ENCODE results near the gene ALKBH3. TPM values are rescaled to one million over a fixed set of nuclear protein-coding genes. Genes with fewer than 3 reads are reported as not detected.

Gene ALKBH3
- total RNA-seq, 1 experiment from 2014 or later: 36.7 TPM

DNA sequence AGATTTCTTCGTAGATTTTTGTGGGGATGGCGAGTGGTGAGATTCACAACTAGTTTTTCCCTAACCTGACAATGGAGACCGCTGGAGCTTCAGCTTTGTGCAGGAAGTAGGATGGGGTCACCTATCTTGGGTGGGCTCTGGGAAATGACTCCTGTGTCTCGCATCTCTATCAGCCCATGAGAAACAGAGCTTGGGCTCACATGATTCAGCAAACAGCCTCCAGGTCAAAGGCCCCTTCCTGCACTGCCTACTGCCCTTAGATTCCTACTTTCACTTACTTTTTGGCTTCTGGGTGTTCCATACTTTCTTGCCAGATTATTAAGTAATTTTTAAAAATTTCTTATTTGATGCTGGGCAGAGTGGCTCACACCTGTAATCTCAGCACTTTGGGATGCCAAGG is 88.1 kb downstream of the ALKBH3 start:
- Histone ChIP-seq H3K79me2 (ENCODE audit: insufficient read depth, low read length) (no peaks in the 10 kb centered on the region), H3K4me1 (ENCODE audit: control insufficient read depth in 1 of 2, insufficient read depth in 2 of 2, low read length in 2 of 2) (no peaks in the 10 kb centered on the region), H3K27ac (ENCODE audit: low read depth, low read length) (no peak overlapping the region), H3K36me3 (ENCODE audit: control insufficient read depth in 1 of 2, insufficient read depth in 2 of 2, low read length in 2 of 2) (no peaks in the 10 kb centered on the region), H3K9me2 (ENCODE audit: insufficient read depth) (no peaks in the 10 kb centered on the region), H3K4me3 (replicated peaks in 1 of 2; ENCODE audit: low read depth in 1 of 2, low read length in 2 of 2) (no peak overlapping the region), H3K4me2 (ENCODE audit: low read length) (no peak overlapping the region), H3K9me3 (ENCODE audit: control insufficient read depth in 1 of 2, insufficient read depth in 1 of 2, low read depth in 1 of 2, low read length in 2 of 2) (no peaks in the 10 kb centered on the region), H4K20me1 (ENCODE audit: insufficient read depth) (no peaks in the 10 kb centered on the region), H3K27me3 (ENCODE audit: insufficient read depth, low read length) (no peaks in the 10 kb centered on the region), H3K9ac (ENCODE audit: low read length) (no peak overlapping the region), H2AFZ (ENCODE audit: low read depth, low read length, poor library complexity, severe bottlenecking) (no peak overlapping the region)
- ATAC-seq (no peak), DNase-seq (ENCODE audit: low read depth, low spot score) (no peak)
- intact Hi-C loops (cut with micrococcal nuclease): no loop called here
- no TSS peak for BruUV-seq (replicated peaks)
- ChIA-PET POLR2A (no interaction called here), RAD21 (ENCODE audit: low non-redundant PET in 1 of 2, low total read pairs in 2 of 2, uncharacterized antibody in 2 of 2, unreplicated experiment in 2 of 2) (no interaction called here), CTCF (no interaction called here)
- TF ChIP-seq JUND (IDR thresholded peaks at IDR 0.05) (no peak), EZH2 (IDR thresholded peaks at IDR 0.05) (no peak), YY1 (IDR thresholded peaks at IDR 0.05; ENCODE audit: extremely low read depth, insufficient replicate concordance, low read depth, low read length) (no peak), EGR1 (IDR thresholded peaks at IDR 0.05; ENCODE audit: low read depth) (no peak), RAD21 (IDR thresholded peaks at IDR 0.05; ENCODE audit: low read depth) (no peak), SIN3A (IDR thresholded peaks at IDR 0.05; ENCODE audit: low read depth) (no peak), CBX3 (IDR thresholded peaks at IDR 0.05; ENCODE audit: low read depth) (no peak), CEBPB (IDR thresholded peaks at IDR 0.05; ENCODE audit: low read depth) (no peak), SP1 (IDR thresholded peaks at IDR 0.05; ENCODE audit: low read depth) (no peak), ZFX (IDR thresholded peaks at IDR 0.05) (no peak), SRF (IDR thresholded peaks at IDR 0.05; ENCODE audit: low read depth) (no peak), ZNF274 (IDR thresholded peaks at IDR 0.05; ENCODE audit: low read depth, low read length) (no peak), ELF1 (IDR thresholded peaks at IDR 0.05; ENCODE audit: borderline replicate concordance, low read depth) (no peak), EZH2phosphoT487 (IDR thresholded peaks at IDR 0.05; ENCODE audit: borderline replicate concordance) (no peak), POLR2AphosphoS5 (IDR thresholded peaks at IDR 0.05; ENCODE audit: low read depth, low read length) (no peak), TCF7L2 (IDR thresholded peaks at IDR 0.05; ENCODE audit: borderline replicate concordance, extremely low read depth, insufficient read depth, insufficient read length) (no peak)
- TF ChIP-seq, protein P1, sequence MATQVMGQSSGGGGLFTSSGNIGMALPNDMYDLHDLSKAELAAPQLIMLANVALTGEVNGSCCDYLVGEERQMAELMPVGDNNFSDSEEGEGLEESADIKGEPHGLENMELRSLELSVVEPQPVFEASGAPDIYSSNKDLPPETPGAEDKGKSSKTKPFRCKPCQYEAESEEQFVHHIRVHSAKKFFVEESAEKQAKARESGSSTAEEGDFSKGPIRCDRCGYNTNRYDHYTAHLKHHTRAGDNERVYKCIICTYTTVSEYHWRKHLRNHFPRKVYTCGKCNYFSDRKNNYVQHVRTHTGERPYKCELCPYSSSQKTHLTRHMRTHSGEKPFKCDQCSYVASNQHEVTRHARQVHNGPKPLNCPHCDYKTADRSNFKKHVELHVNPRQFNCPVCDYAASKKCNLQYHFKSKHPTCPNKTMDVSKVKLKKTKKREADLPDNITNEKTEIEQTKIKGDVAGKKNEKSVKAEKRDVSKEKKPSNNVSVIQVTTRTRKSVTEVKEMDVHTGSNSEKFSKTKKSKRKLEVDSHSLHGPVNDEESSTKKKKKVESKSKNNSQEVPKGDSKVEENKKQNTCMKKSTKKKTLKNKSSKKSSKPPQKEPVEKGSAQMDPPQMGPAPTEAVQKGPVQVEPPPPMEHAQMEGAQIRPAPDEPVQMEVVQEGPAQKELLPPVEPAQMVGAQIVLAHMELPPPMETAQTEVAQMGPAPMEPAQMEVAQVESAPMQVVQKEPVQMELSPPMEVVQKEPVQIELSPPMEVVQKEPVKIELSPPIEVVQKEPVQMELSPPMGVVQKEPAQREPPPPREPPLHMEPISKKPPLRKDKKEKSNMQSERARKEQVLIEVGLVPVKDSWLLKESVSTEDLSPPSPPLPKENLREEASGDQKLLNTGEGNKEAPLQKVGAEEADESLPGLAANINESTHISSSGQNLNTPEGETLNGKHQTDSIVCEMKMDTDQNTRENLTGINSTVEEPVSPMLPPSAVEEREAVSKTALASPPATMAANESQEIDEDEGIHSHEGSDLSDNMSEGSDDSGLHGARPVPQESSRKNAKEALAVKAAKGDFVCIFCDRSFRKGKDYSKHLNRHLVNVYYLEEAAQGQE (IDR thresholded peaks at IDR 0.05; ENCODE audit: low read depth): no peak
- TF ChIP-seq, protein P2, sequence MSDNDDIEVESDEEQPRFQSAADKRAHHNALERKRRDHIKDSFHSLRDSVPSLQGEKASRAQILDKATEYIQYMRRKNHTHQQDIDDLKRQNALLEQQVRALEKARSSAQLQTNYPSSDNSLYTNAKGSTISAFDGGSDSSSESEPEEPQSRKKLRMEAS (IDR thresholded peaks at IDR 0.05): no peak
- TF ChIP-seq, protein P3, sequence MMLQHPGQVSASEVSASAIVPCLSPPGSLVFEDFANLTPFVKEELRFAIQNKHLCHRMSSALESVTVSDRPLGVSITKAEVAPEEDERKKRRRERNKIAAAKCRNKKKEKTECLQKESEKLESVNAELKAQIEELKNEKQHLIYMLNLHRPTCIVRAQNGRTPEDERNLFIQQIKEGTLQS (IDR thresholded peaks at IDR 0.05): no peak
- TF ChIP-seq, protein P4, sequence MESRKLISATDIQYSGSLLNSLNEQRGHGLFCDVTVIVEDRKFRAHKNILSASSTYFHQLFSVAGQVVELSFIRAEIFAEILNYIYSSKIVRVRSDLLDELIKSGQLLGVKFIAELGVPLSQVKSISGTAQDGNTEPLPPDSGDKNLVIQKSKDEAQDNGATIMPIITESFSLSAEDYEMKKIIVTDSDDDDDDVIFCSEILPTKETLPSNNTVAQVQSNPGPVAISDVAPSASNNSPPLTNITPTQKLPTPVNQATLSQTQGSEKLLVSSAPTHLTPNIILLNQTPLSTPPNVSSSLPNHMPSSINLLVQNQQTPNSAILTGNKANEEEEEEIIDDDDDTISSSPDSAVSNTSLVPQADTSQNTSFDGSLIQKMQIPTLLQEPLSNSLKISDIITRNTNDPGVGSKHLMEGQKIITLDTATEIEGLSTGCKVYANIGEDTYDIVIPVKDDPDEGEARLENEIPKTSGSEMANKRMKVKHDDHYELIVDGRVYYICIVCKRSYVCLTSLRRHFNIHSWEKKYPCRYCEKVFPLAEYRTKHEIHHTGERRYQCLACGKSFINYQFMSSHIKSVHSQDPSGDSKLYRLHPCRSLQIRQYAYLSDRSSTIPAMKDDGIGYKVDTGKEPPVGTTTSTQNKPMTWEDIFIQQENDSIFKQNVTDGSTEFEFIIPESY (IDR thresholded peaks at IDR 0.05; ENCODE audit: extremely low read depth, insufficient replicate concordance, low read length): no peak
